ENCODE measurements around the gene IL1RL1.

The IL1RL1 gene

GRCh38 chr2:102376052-102376591 lies 64.8 kb downstream of the IL1RL1 start:
- DNase-seq: no peak

- DNase-seq: no peak
Measured at GRCh38 chr2:102383722-102384121, 72.4 kb downstream of the IL1RL1 start.

- no peak for DNase-seq
Measured at GRCh38 chr2:102385522-102385921, 74.2 kb downstream of the IL1RL1 start.

- DNase-seq: no peak
Measured at GRCh38 chr2:102386004-102386403, 74.6 kb downstream of the IL1RL1 start.

GRCh38 chr2:102386867-102387541 lies 75.6 kb downstream of the IL1RL1 start:
- DNase-seq: no peak

- DNase-seq: no peak
Measured at GRCh38 chr2:102387763-102388546, 76.6 kb downstream of the IL1RL1 start.

- no peak for DNase-seq
Measured at GRCh38 chr2:102391565-102391964, 80.2 kb downstream of the IL1RL1 start.

GRCh38 chr2:102392096-102392495 lies 80.7 kb downstream of the IL1RL1 start:
- DNase-seq: no peak

GRCh38 chr2:102392942-102393341 lies 81.6 kb downstream of the IL1RL1 start:
- no peak for DNase-seq

- DNase-seq: no peak
Measured at GRCh38 chr2:102396012-102396411, 84.6 kb downstream of the IL1RL1 start.

GRCh38 chr2:102397209-102397608 lies 85.8 kb downstream of the IL1RL1 start:
- DNase-seq: peak; percentile 62 to 74

- no peak for DNase-seq
Measured at GRCh38 chr2:102399499-102400141, 88.3 kb downstream of the IL1RL1 start.

GRCh38 chr2:102401456-102401855 lies 90.1 kb downstream of the IL1RL1 start:
- no peak for DNase-seq
